ENCODE data around the gene NCKAP5.

The NCKAP5 gene

DNA sequence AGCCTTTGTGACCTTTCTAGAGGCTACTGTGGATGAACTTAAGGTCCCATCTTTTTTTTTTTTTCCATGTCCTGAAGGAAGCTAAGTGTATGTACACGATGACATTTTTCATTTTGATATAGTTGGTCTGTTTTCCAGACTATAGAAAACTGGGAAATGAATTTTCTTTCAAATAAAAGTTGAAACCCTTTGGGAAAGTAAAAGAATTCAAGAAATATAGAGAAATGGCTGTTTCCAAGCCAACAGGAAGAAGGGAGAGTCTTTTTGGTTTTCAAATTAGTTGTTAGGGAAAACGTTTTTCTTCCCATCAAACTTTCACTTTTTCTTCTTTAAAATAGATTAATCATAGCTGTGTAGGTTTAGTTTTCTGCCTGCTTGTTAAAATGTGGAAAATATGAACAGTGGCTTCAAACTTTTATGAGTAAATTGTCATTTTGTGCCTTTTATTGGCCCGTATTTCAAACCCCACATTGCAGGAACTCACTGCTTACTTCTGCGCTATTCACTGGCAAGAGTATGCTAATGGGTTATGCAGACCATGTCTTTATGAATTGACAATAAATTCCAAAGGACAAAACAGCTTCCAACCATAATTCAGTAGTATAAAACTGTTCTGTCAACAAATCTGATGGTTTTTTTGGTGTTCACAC is 870.6 kb downstream of the NCKAP5 start:
- Histone ChIP-seq H3K18ac (ENCODE audit: low read length) (no peak overlapping the region), H3K36me3 (ENCODE audit: control insufficient read depth, insufficient read depth, low read length) (no peaks in the 10 kb centered on the region), H3K79me1 (ENCODE audit: low read length) (no peaks in the 10 kb centered on the region), H2BK120ac (ENCODE audit: low read depth, low read length) (no peak overlapping the region), H2BK15ac (replicated peaks; ENCODE audit: low read depth) (no peak overlapping the region), H2BK5ac (ENCODE audit: low read length) (no peak overlapping the region), H3K27me3 (ENCODE audit: insufficient read depth, low read length, poor library complexity) (no peaks in the 10 kb centered on the region), H3K4me2 (ENCODE audit: low read length) (no peak overlapping the region), H2AK5ac (ENCODE audit: low read length) (no peak overlapping the region), H3K27ac (ENCODE audit: low read depth, low read length) (no peak overlapping the region), H3K4me3 (ENCODE audit: low read length) (no peak overlapping the region), H3K23ac (ENCODE audit: low read length) (no peak overlapping the region), H4K8ac (ENCODE audit: low read depth, low read length) (no peak overlapping the region), H3K56ac (ENCODE audit: low read length) (no peak overlapping the region), H3K79me2 (ENCODE audit: control insufficient read depth, insufficient read depth, low read length) (no peaks in the 10 kb centered on the region), H3K9ac (ENCODE audit: low read length) (no peak overlapping the region), H4K5ac (ENCODE audit: low read length) (no peak overlapping the region), H3K4ac (ENCODE audit: low read depth, low read length) (no peak overlapping the region), H3K4me1 (ENCODE audit: control insufficient read depth, low read depth, low read length) (no peaks in the 10 kb centered on the region)
- whole genome bisulfite sequencing (ENCODE audit: extremely low coverage, insufficient coverage, low lambda C conversion rate) = no CpG with 5 or more reads among the region's 4 CpGs
- no peak for DNase-seq

DNA sequence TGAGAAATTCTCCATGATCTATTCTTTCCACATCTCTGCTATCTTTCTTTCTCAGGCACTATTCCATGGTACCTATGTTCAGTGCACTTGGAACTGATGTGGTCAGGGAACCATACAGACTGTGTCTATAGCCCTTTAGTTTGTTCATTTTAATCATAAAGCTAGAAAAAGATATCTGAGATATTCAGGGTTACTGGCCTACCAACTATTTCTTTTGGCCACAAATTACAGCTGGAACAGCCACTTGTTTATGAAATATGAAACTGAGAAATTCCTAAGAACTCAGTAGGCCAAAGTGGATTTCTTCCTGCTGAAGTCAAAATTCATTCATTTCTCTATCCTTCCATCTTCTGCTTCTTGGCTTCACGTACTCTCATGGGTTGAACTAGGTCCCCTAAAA is 875.4 kb downstream of the NCKAP5 start:
- no peak overlapping the region for H2BK5ac ChIP-seq (ENCODE audit: low read length)
- WGBS (ENCODE audit: extremely low coverage, insufficient coverage, low lambda C conversion rate) = no CpG with 5 or more reads among the region's 1 CpG
- H4K5ac ChIP-seq (ENCODE audit: low read length) = no peak overlapping the region
- no peak overlapping the region for H3K27ac ChIP-seq (ENCODE audit: low read depth, low read length)
- no peak overlapping the region for H3K4ac ChIP-seq (ENCODE audit: low read depth, low read length)
- no peak for DNase-seq
- H3K79me1 ChIP-seq (ENCODE audit: low read length) = no peaks in the 10 kb centered on the region
- no peak overlapping the region for H3K9ac ChIP-seq (ENCODE audit: low read length)
- H3K4me3 ChIP-seq (ENCODE audit: low read length) = no peak overlapping the region
- H3K4me1 ChIP-seq (ENCODE audit: control insufficient read depth, low read depth, low read length) = no peaks in the 10 kb centered on the region
- no peak overlapping the region for H2BK15ac ChIP-seq (replicated peaks; ENCODE audit: low read depth)
- H3K4me2 ChIP-seq (ENCODE audit: low read length) = no peak overlapping the region
- H3K23ac ChIP-seq (ENCODE audit: low read length) = no peak overlapping the region
- H3K79me2 ChIP-seq (ENCODE audit: control insufficient read depth, insufficient read depth, low read length) = no peaks in the 10 kb centered on the region
- H3K36me3 ChIP-seq (ENCODE audit: control insufficient read depth, insufficient read depth, low read length) = no peaks in the 10 kb centered on the region
- no peak overlapping the region for H2AK5ac ChIP-seq (ENCODE audit: low read length)
- H2BK120ac ChIP-seq (ENCODE audit: low read depth, low read length) = no peak overlapping the region
- no peaks in the 10 kb centered on the region for H3K27me3 ChIP-seq (ENCODE audit: insufficient read depth, low read length, poor library complexity)
- no peak overlapping the region for H3K56ac ChIP-seq (ENCODE audit: low read length)
- H3K18ac ChIP-seq (ENCODE audit: low read length) = no peak overlapping the region
- H4K8ac ChIP-seq (ENCODE audit: low read depth, low read length) = no peak overlapping the region

DNA sequence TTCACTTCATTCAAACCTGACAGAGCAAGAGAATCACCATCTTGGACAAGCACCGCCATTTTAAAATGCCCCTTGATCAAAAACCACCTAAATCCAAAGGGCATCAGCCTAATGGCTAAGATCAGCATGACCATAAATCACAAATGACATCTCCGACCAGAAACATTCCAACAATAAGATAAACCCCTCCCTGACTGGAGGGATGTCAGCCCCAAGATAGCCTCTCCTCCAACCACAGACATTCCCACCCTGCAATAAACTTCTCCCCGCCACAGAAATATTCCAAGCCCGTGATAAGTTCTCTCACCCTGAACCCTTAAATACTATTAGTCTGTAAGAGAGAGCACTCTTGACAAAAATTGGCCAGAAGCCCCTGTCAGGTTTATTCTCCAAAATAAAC is 876.7 kb downstream of the NCKAP5 start:
- Histone ChIP-seq H3K9ac (ENCODE audit: low read length) (no peak overlapping the region), H3K4me2 (ENCODE audit: low read length) (no peak overlapping the region), H2AK5ac (ENCODE audit: low read length) (no peak overlapping the region), H3K27me3 (ENCODE audit: insufficient read depth, low read length, poor library complexity) (no peaks in the 10 kb centered on the region), H3K23ac (ENCODE audit: low read length) (no peak overlapping the region), H3K18ac (ENCODE audit: low read length) (no peak overlapping the region), H2BK5ac (ENCODE audit: low read length) (no peak overlapping the region), H2BK120ac (ENCODE audit: low read depth, low read length) (no peak overlapping the region), H4K8ac (ENCODE audit: low read depth, low read length) (no peak overlapping the region), H3K4ac (ENCODE audit: low read depth, low read length) (no peak overlapping the region), H3K36me3 (ENCODE audit: control insufficient read depth, insufficient read depth, low read length) (no peaks in the 10 kb centered on the region), H3K56ac (ENCODE audit: low read length) (no peak overlapping the region), H3K79me2 (ENCODE audit: control insufficient read depth, insufficient read depth, low read length) (no peaks in the 10 kb centered on the region), H3K27ac (ENCODE audit: low read depth, low read length) (no peak overlapping the region), H3K4me3 (ENCODE audit: low read length) (no peak overlapping the region), H4K5ac (ENCODE audit: low read length) (no peak overlapping the region), H3K79me1 (ENCODE audit: low read length) (no peaks in the 10 kb centered on the region), H3K4me1 (ENCODE audit: control insufficient read depth, low read depth, low read length) (no peaks in the 10 kb centered on the region), H2BK15ac (replicated peaks; ENCODE audit: low read depth) (no peak overlapping the region)
- DNase-seq = no peak
- WGBS (ENCODE audit: extremely low coverage, insufficient coverage, low lambda C conversion rate) = no CpG with 5 or more reads among the region's 4 CpGs

DNA sequence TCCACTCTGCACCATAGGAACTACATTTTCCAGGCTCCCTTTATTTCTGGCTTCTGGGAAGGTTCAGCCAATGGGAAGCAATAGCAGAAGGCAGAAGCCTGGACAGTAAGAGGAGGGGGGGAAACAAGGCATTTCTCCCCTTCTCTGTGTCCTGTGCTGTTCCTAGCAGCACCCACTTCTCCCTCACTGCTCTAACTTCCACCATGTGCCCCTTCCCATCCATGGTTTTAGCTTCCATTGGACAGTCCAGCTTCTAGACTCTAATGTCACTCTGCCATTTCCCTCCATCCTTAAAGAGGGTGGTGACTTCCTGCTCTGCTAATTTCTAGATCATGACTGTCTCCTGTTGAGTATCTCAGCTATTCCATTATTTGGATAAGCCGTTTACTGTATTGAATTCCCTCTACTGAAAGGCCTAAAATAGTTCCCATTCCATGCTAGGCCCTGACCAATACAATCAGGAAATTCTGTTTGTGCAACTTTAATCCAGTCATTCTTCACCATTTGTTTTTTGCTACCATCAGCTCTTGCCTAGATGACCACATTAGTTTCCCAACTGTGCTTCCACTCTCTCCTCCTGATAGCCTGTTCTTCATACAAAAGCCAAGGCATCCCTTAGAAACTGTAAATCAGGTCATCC is 877.5 kb downstream of the NCKAP5 start:
- H2BK5ac ChIP-seq (ENCODE audit: low read length) = no peak overlapping the region
- no peak overlapping the region for H3K56ac ChIP-seq (ENCODE audit: low read length)
- H3K9ac ChIP-seq (ENCODE audit: low read length) = no peak overlapping the region
- H3K4me2 ChIP-seq (ENCODE audit: low read length) = no peak overlapping the region
- WGBS (ENCODE audit: extremely low coverage, insufficient coverage, low lambda C conversion rate) = no CpG with 5 or more reads among the region's 1 CpG
- H3K27me3 ChIP-seq (ENCODE audit: insufficient read depth, low read length, poor library complexity) = no peaks in the 10 kb centered on the region
- no peak overlapping the region for H3K23ac ChIP-seq (ENCODE audit: low read length)
- H3K18ac ChIP-seq (ENCODE audit: low read length) = no peak overlapping the region
- no peak overlapping the region for H2AK5ac ChIP-seq (ENCODE audit: low read length)
- no peaks in the 10 kb centered on the region for H3K79me2 ChIP-seq (ENCODE audit: control insufficient read depth, insufficient read depth, low read length)
- no peak overlapping the region for H3K27ac ChIP-seq (ENCODE audit: low read depth, low read length)
- H3K4me1 ChIP-seq (ENCODE audit: control insufficient read depth, low read depth, low read length) = no peaks in the 10 kb centered on the region
- H3K4ac ChIP-seq (ENCODE audit: low read depth, low read length) = no peak overlapping the region
- no peak overlapping the region for H4K5ac ChIP-seq (ENCODE audit: low read length)
- H3K4me3 ChIP-seq (ENCODE audit: low read length) = no peak overlapping the region
- DNase-seq = no peak
- no peak overlapping the region for H4K8ac ChIP-seq (ENCODE audit: low read depth, low read length)
- H3K36me3 ChIP-seq (ENCODE audit: control insufficient read depth, insufficient read depth, low read length) = no peaks in the 10 kb centered on the region
- no peak overlapping the region for H2BK15ac ChIP-seq (replicated peaks; ENCODE audit: low read depth)
- no peaks in the 10 kb centered on the region for H3K79me1 ChIP-seq (ENCODE audit: low read length)
- no peak overlapping the region for H2BK120ac ChIP-seq (ENCODE audit: low read depth, low read length)

DNA sequence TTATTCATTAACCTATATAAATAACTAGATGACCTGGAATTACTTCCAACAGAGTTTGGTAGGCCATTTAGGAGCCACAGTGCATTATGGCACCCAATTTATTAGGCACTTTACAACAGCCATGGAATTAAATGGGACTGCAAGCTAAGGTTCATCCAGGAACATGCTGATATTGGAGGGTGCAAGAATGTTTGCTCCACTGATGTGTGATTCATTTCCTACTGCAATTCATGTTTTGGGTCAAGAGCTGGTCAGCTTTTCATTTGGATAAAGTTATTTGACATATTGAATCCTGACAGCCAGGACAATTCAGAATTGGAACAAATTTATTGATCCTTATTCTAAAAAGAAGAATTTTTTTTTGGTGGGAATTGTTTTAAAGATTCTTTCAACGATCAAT is 886.5 kb downstream of the NCKAP5 start:
- DNase-seq = no peak
- H3K9ac ChIP-seq (ENCODE audit: low read length) = no peak overlapping the region
- no peak overlapping the region for H3K18ac ChIP-seq (ENCODE audit: low read length)
- no peaks in the 10 kb centered on the region for H3K79me1 ChIP-seq (ENCODE audit: low read length)
- no peak overlapping the region for H3K27ac ChIP-seq (ENCODE audit: low read depth, low read length)
- H2AK5ac ChIP-seq (ENCODE audit: low read length) = no peak overlapping the region
- H3K23ac ChIP-seq (ENCODE audit: low read length) = no peak overlapping the region
- H3K27me3 ChIP-seq (ENCODE audit: insufficient read depth, low read length, poor library complexity) = no peaks in the 10 kb centered on the region
- no peaks in the 10 kb centered on the region for H3K36me3 ChIP-seq (ENCODE audit: control insufficient read depth, insufficient read depth, low read length)
- no peak overlapping the region for H3K56ac ChIP-seq (ENCODE audit: low read length)
- no CpG with 5 or more reads among the region's 1 CpG for WGBS (ENCODE audit: extremely low coverage, insufficient coverage, low lambda C conversion rate)
- H3K4me3 ChIP-seq (ENCODE audit: low read length) = no peak overlapping the region
- no peak overlapping the region for H2BK5ac ChIP-seq (ENCODE audit: low read length)
- no peaks in the 10 kb centered on the region for H3K4me1 ChIP-seq (ENCODE audit: control insufficient read depth, low read depth, low read length)
- H4K5ac ChIP-seq (ENCODE audit: low read length) = no peak overlapping the region
- H3K79me2 ChIP-seq (ENCODE audit: control insufficient read depth, insufficient read depth, low read length) = no peaks in the 10 kb centered on the region
- H3K4ac ChIP-seq (ENCODE audit: low read depth, low read length) = no peak overlapping the region
- no peak overlapping the region for H3K4me2 ChIP-seq (ENCODE audit: low read length)
- no peak overlapping the region for H4K8ac ChIP-seq (ENCODE audit: low read depth, low read length)
- H2BK120ac ChIP-seq (ENCODE audit: low read depth, low read length) = no peak overlapping the region
- no peak overlapping the region for H2BK15ac ChIP-seq (replicated peaks; ENCODE audit: low read depth)

DNA sequence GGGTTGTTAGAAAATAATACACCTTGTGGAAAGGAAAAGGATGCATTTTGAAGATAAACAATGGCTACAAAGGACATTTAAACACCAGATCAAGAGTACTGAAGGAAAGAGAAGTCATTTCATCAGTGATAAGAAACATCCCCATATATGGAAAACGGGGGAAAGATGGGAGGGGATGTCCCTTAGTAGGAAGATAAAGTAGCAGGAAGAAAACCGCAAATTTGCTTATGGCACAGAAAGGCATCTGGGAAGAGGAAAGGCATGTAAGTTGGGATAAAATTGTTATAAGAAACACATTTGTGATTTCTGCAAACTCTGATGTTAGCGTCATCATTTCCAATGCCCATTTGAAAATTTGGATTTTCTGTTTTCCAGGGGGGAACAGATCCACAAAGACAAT is 887.7 kb downstream of the NCKAP5 start:
- H3K9ac ChIP-seq (ENCODE audit: low read length) = no peak overlapping the region
- DNase-seq = no peak
- H3K4me1 ChIP-seq (ENCODE audit: control insufficient read depth, low read depth, low read length) = no peaks in the 10 kb centered on the region
- H3K27ac ChIP-seq (ENCODE audit: low read depth, low read length) = no peak overlapping the region
- no peak overlapping the region for H3K23ac ChIP-seq (ENCODE audit: low read length)
- H3K79me2 ChIP-seq (ENCODE audit: control insufficient read depth, insufficient read depth, low read length) = no peaks in the 10 kb centered on the region
- no peak overlapping the region for H3K4me2 ChIP-seq (ENCODE audit: low read length)
- no CpG with 5 or more reads among the region's 3 CpGs for WGBS (ENCODE audit: extremely low coverage, insufficient coverage, low lambda C conversion rate)
- H2BK5ac ChIP-seq (ENCODE audit: low read length) = no peak overlapping the region
- no peaks in the 10 kb centered on the region for H3K27me3 ChIP-seq (ENCODE audit: insufficient read depth, low read length, poor library complexity)
- no peaks in the 10 kb centered on the region for H3K79me1 ChIP-seq (ENCODE audit: low read length)
- no peak overlapping the region for H3K4me3 ChIP-seq (ENCODE audit: low read length)
- no peaks in the 10 kb centered on the region for H3K36me3 ChIP-seq (ENCODE audit: control insufficient read depth, insufficient read depth, low read length)
- H2BK120ac ChIP-seq (ENCODE audit: low read depth, low read length) = no peak overlapping the region
- no peak overlapping the region for H4K5ac ChIP-seq (ENCODE audit: low read length)
- H4K8ac ChIP-seq (ENCODE audit: low read depth, low read length) = no peak overlapping the region
- H3K4ac ChIP-seq (ENCODE audit: low read depth, low read length) = no peak overlapping the region
- H2BK15ac ChIP-seq (replicated peaks; ENCODE audit: low read depth) = no peak overlapping the region
- no peak overlapping the region for H2AK5ac ChIP-seq (ENCODE audit: low read length)
- no peak overlapping the region for H3K18ac ChIP-seq (ENCODE audit: low read length)
- H3K56ac ChIP-seq (ENCODE audit: low read length) = no peak overlapping the region
